ENCODE results near the gene ATG16L2. TPM values are rescaled to one million over a fixed set of nuclear protein-coding genes. Genes with fewer than 3 reads are reported as not detected.

Gene ATG16L2
- total RNA-seq, 1 experiment from 2014 or later = 17.3 TPM

DNA sequence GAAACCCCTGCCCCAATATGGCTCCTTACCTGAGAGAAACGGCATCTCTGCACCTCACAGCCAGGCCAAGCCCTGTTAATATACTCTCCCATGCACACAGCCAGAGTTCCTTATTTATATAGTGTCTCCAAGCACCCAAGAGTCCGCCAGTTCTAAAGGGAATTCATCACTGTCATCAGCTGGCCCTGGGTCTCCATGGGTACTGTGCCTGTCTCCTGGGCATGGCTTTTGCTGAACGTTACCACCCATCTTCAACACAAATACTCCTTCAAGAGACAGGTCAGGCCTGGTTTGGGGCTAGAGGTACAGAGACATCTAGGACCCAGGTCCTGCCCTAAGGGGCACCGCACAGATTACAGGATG is 1.6 kb upstream of the ATG16L2 start:
- no CpG with 5 or more reads among the region's 4 CpGs for WGBS (ENCODE audit: extremely low coverage, insufficient read length, low lambda C conversion rate)
- no peak overlapping the region for H4K5ac ChIP-seq (ENCODE audit: insufficient read length, low read depth, low read length)
- Mint-ChIP-seq H3K4me1 (peaks cover 24 to 27% of the 10 kb centered on the region in 2 experiments), H3K36me3 (ENCODE audit: insufficient read depth in 1 of 3, low read depth in 3 of 3) (peaks cover 3 to 25% (median 20%) of the 10 kb centered on the region in 3 experiments; a peak in 6 of 7 replicates), H3K4me3 (peak overlapping the region; percentile 86 to 91; a peak in 4 of 5 replicates), H3K27ac (peak overlapping the region in 1 of 3 experiments; percentile 23; a peak in 1 of 7 replicates), H3K9me3 (no peaks in the 10 kb centered on the region; a peak in 1 of 5 replicates), H3K27me3 (ENCODE audit: low read depth) (peaks cover 7% of the 10 kb centered on the region)
- no peak overlapping the region for H2BK12ac ChIP-seq (ENCODE audit: insufficient read length, low read depth, low read length)
- H3K23ac ChIP-seq (ENCODE audit: insufficient read length, low read depth, low read length) = no peak overlapping the region
- DNase-seq = no peak
- no peak overlapping the region for H2BK120ac ChIP-seq (ENCODE audit: low read depth, low read length, poor library complexity, severe bottlenecking)
- H4K8ac ChIP-seq (replicated peaks; ENCODE audit: insufficient read length, low read depth, low read length) = no peak overlapping the region
- no peaks in the 10 kb centered on the region for H3K27me3 ChIP-seq (ENCODE audit: insufficient read depth, low read length)
- H3K23me2 ChIP-seq (ENCODE audit: insufficient read length, low read depth, low read length, poor library complexity, severe bottlenecking) = peaks cover 17% of the 10 kb centered on the region
- no peaks in the 10 kb centered on the region for H3K9me3 ChIP-seq (ENCODE audit: control insufficient read depth, low read depth, low read length)
- no peak overlapping the region for H3K18ac ChIP-seq (ENCODE audit: insufficient read length, low read depth, low read length)
- TF ChIP-seq, protein P1, sequence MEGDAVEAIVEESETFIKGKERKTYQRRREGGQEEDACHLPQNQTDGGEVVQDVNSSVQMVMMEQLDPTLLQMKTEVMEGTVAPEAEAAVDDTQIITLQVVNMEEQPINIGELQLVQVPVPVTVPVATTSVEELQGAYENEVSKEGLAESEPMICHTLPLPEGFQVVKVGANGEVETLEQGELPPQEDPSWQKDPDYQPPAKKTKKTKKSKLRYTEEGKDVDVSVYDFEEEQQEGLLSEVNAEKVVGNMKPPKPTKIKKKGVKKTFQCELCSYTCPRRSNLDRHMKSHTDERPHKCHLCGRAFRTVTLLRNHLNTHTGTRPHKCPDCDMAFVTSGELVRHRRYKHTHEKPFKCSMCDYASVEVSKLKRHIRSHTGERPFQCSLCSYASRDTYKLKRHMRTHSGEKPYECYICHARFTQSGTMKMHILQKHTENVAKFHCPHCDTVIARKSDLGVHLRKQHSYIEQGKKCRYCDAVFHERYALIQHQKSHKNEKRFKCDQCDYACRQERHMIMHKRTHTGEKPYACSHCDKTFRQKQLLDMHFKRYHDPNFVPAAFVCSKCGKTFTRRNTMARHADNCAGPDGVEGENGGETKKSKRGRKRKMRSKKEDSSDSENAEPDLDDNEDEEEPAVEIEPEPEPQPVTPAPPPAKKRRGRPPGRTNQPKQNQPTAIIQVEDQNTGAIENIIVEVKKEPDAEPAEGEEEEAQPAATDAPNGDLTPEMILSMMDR (conservative IDR thresholded peaks at IDR 0.05) = no peak
- no peak overlapping the region for H2AFZ ChIP-seq (ENCODE audit: low read length)
- H4K20me1 ChIP-seq (ENCODE audit: control insufficient read depth, insufficient read depth, insufficient read length) = no peaks in the 10 kb centered on the region
- H3K56ac ChIP-seq (ENCODE audit: insufficient read length, low read depth, low read length) = no peak overlapping the region
- no peak overlapping the region for H3K9ac ChIP-seq (ENCODE audit: extremely low read depth, insufficient read length, low read length)
- no peak overlapping the region for H3K27ac ChIP-seq (ENCODE audit: insufficient read length, low read depth, low read length)
- H2AK5ac ChIP-seq (ENCODE audit: insufficient read length, low read length) = no peak overlapping the region
- no peak overlapping the region for H2BK15ac ChIP-seq (ENCODE audit: low read depth, low read length)
- H4K91ac ChIP-seq (ENCODE audit: insufficient read length, low read depth, low read length) = no peak overlapping the region
- H3K79me2 ChIP-seq (ENCODE audit: insufficient read depth, low read length) = no peaks in the 10 kb centered on the region
- no peak overlapping the region for H3K4ac ChIP-seq (ENCODE audit: low read depth, low read length)
- H3K79me1 ChIP-seq (ENCODE audit: insufficient read depth, low read depth, low read length, poor library complexity, severe bottlenecking) = no peaks in the 10 kb centered on the region
- H2BK20ac ChIP-seq (ENCODE audit: low read depth, low read length, poor library complexity, severe bottlenecking) = no peak overlapping the region
- H3T11ph ChIP-seq (ENCODE audit: low read length) = no peak overlapping the region
- H3K4me2 ChIP-seq (ENCODE audit: insufficient read depth, insufficient read length, low read length) = peak overlapping the region; percentile 52
- peaks cover 5% of the 10 kb centered on the region; the same call in 1 of the 2 replicates for H3K4me1 ChIP-seq (ENCODE audit: insufficient read depth, low read length)
- H2BK5ac ChIP-seq (ENCODE audit: insufficient read length, low read length) = no peak overlapping the region
- no peak overlapping the region for H3K14ac ChIP-seq (ENCODE audit: insufficient read depth, low read length)
